ENCODE data around the gene HSPA6. TPM values are rescaled to one million over a fixed set of nuclear protein-coding genes. Genes with fewer than 3 reads are reported as not detected.
A peak's percentile ranks its signal among the peaks of the same experiment; 100 is the strongest.
"Not testable (repeated sequence)": the region's sequence is repeated elsewhere in the genome, so short reads cannot be mapped to it uniquely, and the experiment has no call there.

The HSPA6 gene
- total and polyA plus RNA-seq, 4 donors: 0.44 to 3.1 (median 1.5) TPM

DNA sequence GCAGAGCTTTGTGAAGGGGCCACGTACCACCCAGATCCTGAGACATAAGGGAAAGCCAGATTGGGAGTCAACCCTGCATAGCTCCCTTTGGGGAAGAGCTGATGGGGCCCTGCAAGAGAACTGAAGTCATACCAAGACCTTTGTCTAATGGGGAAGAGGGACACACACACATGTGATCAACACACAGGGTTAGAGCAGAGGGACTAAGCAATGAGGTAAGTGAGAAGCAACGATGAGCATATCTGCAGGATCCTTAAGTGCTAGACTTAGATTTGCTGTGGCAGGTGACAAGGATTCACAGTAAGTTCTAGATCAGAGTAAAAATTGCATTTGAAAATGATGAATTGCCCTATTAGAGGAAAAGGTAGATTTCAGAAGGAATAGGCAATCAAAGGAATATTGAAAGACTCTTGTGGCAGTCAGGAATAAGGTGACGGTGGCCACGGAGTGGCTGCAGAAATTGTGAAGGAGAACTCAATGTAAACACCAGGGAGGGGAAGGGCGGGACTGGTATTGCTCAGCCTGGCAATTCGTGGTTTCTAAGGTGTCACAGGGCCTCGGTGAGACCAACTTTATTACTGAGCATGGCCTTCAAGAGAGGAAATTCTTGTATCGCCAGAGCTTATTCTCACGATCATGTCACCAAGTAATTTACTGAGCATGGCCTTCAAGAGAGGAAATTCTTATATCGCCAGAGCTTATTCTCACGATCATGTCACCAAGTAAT, 20.8 kb downstream of the HSPA6 start:
- H3K9me3 ChIP-seq (ENCODE audit: control insufficient read depth in 4 of 4, low read length in 3 of 4); H3K27ac ChIP-seq (ENCODE audit: low read depth in 1 of 2, low read length in 2 of 2); H3K4me3 ChIP-seq (ENCODE audit: low read depth in 1 of 3, low read length in 3 of 3); H3K4me1 ChIP-seq (ENCODE audit: control insufficient read depth in 4 of 4, insufficient read depth in 4 of 4, low read length in 3 of 4); H3K36me3 ChIP-seq (ENCODE audit: control insufficient read depth in 4 of 4, insufficient read depth in 3 of 4, low read depth in 1 of 4, low read length in 3 of 4); DNase-seq (ENCODE audit: low spot score); H3K9ac ChIP-seq (ENCODE audit: low read depth in 1 of 2, low read length in 2 of 2); H3K27me3 ChIP-seq (ENCODE audit: control insufficient read depth in 4 of 4, insufficient read depth in 4 of 4, low read length in 3 of 4): not testable (repeated sequence)
- 74% methylated on average over 10 of the region's 11 CpGs for WGBS

DNA sequence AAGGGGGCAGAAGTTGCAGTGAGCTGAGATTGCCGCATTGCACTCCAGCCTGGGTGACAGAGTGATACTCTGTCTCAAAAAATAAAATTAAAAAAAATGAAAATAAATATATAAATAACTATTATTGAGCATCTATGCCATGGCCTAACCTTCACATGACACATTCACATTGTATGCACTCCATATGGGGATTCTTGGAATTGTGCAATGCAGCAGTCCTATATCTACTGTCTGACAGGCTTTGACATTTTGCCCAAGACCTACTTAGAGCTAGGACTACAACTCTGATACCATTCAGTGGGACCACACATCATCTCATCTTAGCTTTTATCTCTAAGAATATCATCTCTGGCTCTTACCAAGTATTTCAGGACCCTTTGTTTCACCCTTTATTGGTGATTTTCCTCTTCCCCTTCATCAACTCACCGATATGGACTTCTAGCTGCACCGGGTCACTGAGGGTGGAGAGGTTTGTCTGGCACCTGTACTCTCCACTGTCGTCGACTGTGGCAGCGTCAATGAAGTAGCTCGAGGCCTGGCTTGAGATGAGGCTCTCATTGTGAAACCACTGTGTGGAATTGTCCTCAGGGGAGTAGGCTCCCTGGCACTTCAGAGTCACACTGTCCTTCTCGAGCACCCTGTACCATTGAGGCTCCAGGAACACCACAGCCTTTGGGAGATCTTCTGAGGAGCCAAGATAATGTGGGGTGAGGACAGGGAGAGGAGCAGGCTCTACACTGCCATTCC, 23.8 kb downstream of the HSPA6 start:
- H3K27ac ChIP-seq (ENCODE audit: low read depth in 1 of 2, low read length in 2 of 2): not testable (repeated sequence)

DNA sequence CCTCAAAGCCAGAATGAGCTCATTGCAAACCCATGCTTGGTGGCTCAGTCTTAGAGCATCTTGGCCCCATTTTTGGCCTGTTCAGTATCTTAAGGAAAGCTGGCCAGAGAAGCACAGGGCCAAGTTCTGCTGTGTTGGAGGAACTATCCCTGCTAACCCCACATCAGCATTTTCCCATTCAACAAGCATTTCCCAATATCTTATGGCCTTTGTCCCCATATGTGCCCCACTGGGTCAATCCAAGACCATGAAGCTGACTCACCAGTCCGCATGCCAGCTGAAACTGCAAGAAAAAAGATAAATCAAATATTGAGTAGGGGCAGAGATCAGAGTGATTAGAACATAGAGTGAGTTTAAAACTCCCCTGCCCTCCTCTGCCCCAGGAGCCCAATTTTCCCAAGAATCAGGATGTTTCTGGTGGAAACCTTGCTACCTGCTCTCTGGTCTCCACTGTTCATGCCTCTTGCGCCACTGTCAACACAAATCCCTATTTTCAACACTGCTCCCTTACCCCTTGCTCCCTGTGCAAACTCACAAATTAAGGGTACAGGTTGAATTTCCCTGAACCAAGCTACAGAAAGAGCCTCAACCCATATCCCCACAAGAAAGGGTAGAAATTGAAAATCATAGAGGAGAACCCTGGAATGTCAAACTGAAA, 24.5 kb downstream of the HSPA6 start:
- H3K36me3 ChIP-seq (ENCODE audit: control insufficient read depth in 4 of 4, insufficient read depth in 3 of 4, low read depth in 1 of 4, low read length in 3 of 4); H3K9me3 ChIP-seq (ENCODE audit: control insufficient read depth in 4 of 4, low read length in 3 of 4); H3K9ac ChIP-seq (ENCODE audit: low read depth in 1 of 2, low read length in 2 of 2); H3K4me1 ChIP-seq (ENCODE audit: control insufficient read depth in 4 of 4, insufficient read depth in 4 of 4, low read length in 3 of 4); H3K27me3 ChIP-seq (ENCODE audit: control insufficient read depth in 4 of 4, insufficient read depth in 4 of 4, low read length in 3 of 4); H3K4me3 ChIP-seq (ENCODE audit: low read depth in 1 of 3, low read length in 3 of 3); DNase-seq (ENCODE audit: low spot score): not testable (repeated sequence)
- peak; percentile 57 for TF ChIP-seq SP1 (IDR thresholded peaks at IDR 0.05)
- TF ChIP-seq, protein P1, sequence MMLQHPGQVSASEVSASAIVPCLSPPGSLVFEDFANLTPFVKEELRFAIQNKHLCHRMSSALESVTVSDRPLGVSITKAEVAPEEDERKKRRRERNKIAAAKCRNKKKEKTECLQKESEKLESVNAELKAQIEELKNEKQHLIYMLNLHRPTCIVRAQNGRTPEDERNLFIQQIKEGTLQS (IDR thresholded peaks at IDR 0.05): peak; percentile 75
- peak; percentile 62 to 72 for TF ChIP-seq HNF4A (conservative IDR thresholded peaks at IDR 0.05)
- TF ChIP-seq RXRA (IDR thresholded peaks at IDR 0.05): peak; percentile 46 to 55
- peak; percentile 37 for TF ChIP-seq HNF4G (IDR thresholded peaks at IDR 0.05)
- TF ChIP-seq, protein P2, sequence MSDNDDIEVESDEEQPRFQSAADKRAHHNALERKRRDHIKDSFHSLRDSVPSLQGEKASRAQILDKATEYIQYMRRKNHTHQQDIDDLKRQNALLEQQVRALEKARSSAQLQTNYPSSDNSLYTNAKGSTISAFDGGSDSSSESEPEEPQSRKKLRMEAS (IDR thresholded peaks at IDR 0.05): peak; percentile 24
- peak; percentile 64 to 88 for TF ChIP-seq JUND (IDR thresholded peaks at IDR 0.05)
- 29% methylated on average over 1 of the region's 2 CpGs for WGBS
- peak overlapping the region in 1 of 2 donors; percentile 7 for H3K27ac ChIP-seq (ENCODE audit: low read depth in 1 of 2, low read length in 2 of 2)

More for the DNA sequence above, 23.8 kb downstream of the HSPA6 start:
- H3K27me3 ChIP-seq (ENCODE audit: control insufficient read depth in 4 of 4, insufficient read depth in 4 of 4, low read length in 3 of 4); H3K9ac ChIP-seq (ENCODE audit: low read depth in 1 of 2, low read length in 2 of 2); H3K4me3 ChIP-seq (ENCODE audit: low read depth in 1 of 3, low read length in 3 of 3); DNase-seq (ENCODE audit: low spot score); H3K9me3 ChIP-seq (ENCODE audit: control insufficient read depth in 4 of 4, low read length in 3 of 4); H3K4me1 ChIP-seq (ENCODE audit: control insufficient read depth in 4 of 4, insufficient read depth in 4 of 4, low read length in 3 of 4); H3K36me3 ChIP-seq (ENCODE audit: control insufficient read depth in 4 of 4, insufficient read depth in 3 of 4, low read depth in 1 of 4, low read length in 3 of 4): not testable (repeated sequence)
- 84% methylated on average over 8 of the region's 8 CpGs for WGBS

DNA sequence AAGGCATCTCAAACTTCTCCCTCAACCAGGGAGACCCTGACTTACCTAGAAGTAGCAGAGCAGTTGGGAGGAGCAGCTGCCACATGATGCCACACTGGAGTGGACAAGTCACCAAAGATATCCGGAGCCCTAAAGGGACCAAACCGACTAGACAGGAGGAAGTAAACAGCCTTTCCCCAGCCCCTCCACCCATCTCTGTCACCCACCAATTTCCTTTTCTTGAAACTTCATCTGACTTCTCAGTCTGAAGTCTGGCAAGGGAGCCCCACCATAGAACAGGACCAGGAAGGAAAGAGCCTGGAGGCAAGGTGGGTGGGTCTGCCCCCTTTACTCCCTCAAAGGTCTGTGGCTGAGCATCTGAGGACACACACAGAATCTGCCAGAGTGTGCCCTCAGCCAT, 25.3 kb downstream of the HSPA6 start, which contains the start of gene FCGR3A:
TSS of gene FCGR3A (minus strand) at position 167 of the 400 bp plus-strand sequence. CDS start at position 85, 82 bp downstream.
- TF ChIP-seq RXRA (IDR thresholded peaks at IDR 0.05) (no peak), HNF4G (IDR thresholded peaks at IDR 0.05) (no peak), FOXA2 (IDR thresholded peaks at IDR 0.05) (no peak), JUND (IDR thresholded peaks at IDR 0.05) (no peak), TAF1 (conservative IDR thresholded peaks at IDR 0.05) (no peak), GABPA (IDR thresholded peaks at IDR 0.05 in 1 of 2, conservative IDR thresholded peaks at IDR 0.05 in 1 of 2) (no peak), RAD21 (IDR thresholded peaks at IDR 0.05) (no peak), NR2F2 (IDR thresholded peaks at IDR 0.05) (no peak), EGR1 (IDR thresholded peaks at IDR 0.05; ENCODE audit: low read depth in 2 of 2) (no peak)
- TF ChIP-seq, protein P2 (IDR thresholded peaks at IDR 0.05): no peak
- TF ChIP-seq, protein P1 (IDR thresholded peaks at IDR 0.05): no peak
- TF ChIP-seq, protein P3, sequence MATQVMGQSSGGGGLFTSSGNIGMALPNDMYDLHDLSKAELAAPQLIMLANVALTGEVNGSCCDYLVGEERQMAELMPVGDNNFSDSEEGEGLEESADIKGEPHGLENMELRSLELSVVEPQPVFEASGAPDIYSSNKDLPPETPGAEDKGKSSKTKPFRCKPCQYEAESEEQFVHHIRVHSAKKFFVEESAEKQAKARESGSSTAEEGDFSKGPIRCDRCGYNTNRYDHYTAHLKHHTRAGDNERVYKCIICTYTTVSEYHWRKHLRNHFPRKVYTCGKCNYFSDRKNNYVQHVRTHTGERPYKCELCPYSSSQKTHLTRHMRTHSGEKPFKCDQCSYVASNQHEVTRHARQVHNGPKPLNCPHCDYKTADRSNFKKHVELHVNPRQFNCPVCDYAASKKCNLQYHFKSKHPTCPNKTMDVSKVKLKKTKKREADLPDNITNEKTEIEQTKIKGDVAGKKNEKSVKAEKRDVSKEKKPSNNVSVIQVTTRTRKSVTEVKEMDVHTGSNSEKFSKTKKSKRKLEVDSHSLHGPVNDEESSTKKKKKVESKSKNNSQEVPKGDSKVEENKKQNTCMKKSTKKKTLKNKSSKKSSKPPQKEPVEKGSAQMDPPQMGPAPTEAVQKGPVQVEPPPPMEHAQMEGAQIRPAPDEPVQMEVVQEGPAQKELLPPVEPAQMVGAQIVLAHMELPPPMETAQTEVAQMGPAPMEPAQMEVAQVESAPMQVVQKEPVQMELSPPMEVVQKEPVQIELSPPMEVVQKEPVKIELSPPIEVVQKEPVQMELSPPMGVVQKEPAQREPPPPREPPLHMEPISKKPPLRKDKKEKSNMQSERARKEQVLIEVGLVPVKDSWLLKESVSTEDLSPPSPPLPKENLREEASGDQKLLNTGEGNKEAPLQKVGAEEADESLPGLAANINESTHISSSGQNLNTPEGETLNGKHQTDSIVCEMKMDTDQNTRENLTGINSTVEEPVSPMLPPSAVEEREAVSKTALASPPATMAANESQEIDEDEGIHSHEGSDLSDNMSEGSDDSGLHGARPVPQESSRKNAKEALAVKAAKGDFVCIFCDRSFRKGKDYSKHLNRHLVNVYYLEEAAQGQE (IDR thresholded peaks at IDR 0.05): no peak
- Histone ChIP-seq H3K9ac (ENCODE audit: low read depth in 1 of 2, low read length in 2 of 2) (no peak within 1 kb of the TSS), H3K4me1 (ENCODE audit: control insufficient read depth in 4 of 4, insufficient read depth in 4 of 4, low read length in 3 of 4) (peaks cover 0 to 4% (median 0%) of the 10 kb centered on the region in 4 donors), H3K4me3 (ENCODE audit: low read depth in 1 of 3, low read length in 3 of 3) (no peak within 1 kb of the TSS), H3K9me3 (ENCODE audit: control insufficient read depth in 4 of 4, low read length in 3 of 4) (no peaks in the 10 kb centered on the region), H3K36me3 (ENCODE audit: control insufficient read depth in 4 of 4, insufficient read depth in 3 of 4, low read depth in 1 of 4, low read length in 3 of 4) (no peaks in the 10 kb centered on the region), H3K27ac (ENCODE audit: low read depth in 1 of 2, low read length in 2 of 2) (peak within 1 kb of the TSS in 1 of 2 donors; percentile 18), H3K27me3 (ENCODE audit: control insufficient read depth in 4 of 4, insufficient read depth in 4 of 4, low read length in 3 of 4) (no peaks in the 10 kb centered on the region)
- WGBS: 66% methylated on average over 2 of the region's 2 CpGs
- DNase-seq (ENCODE audit: low spot score): no peak

Data from liver (tissue), 9 donors.